ENCODE measurements around the gene INTS6L.

Gene INTS6L

DNA sequence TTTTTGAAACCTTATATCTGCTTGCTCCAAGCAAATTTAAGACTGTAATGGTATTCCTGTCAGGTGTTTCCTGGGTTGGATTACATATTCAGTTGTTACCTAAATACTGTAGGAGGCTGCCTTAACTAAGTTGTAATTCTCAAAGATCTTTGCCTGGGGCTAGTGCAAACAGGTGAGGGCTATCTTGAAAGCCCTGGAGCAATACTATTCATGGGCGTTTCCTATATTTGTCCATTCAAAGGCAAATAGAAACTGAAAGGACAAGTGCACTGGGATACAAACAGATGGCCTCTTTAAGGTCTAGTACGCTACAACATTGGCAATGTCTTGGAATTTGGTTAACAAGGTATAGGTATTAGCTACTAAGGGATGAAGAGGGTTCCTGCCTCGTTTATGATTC is 108.9 kb downstream of the INTS6L start:
- no peak for DNase-seq
